NT2/D1 (cell line): ENCODE results near the gene ROCK1.

ENCODE experiments used
- DNase-seq: peaks from one replicate; pipeline ENCODE4 v3.0.0-alpha.2; 2011; ENCODE audit warnings: low read depth, low spot score
- H3K27me3 ChIP-seq: 2 replicates; pipeline ENCODE4 v1.6.0; 2011; ENCODE audit warnings: mild to moderate bottlenecking; ENCODE audit not compliant: insufficient read length, insufficient read depth
- H3K36me3 ChIP-seq: 2 replicates; pipeline ENCODE4 v1.6.1; 2011; ENCODE audit warnings: mild to moderate bottlenecking, low read length, mixed read lengths; ENCODE audit not compliant: insufficient read depth, insufficient read length
- H3K4me1 ChIP-seq: 2 replicates; pipeline ENCODE4 v1.5.1; 2011; ENCODE audit not compliant: insufficient read depth, insufficient read length
- H3K4me3 ChIP-seq: 2 replicates; pipeline ENCODE4 v1.5.1; 2011; ENCODE audit warnings: low read depth; ENCODE audit not compliant: insufficient read length
- H3K9ac ChIP-seq: 2 replicates; pipeline ENCODE4 v1.6.0; 2011; ENCODE audit warnings: low read depth; ENCODE audit not compliant: insufficient read length
- H3K9me3 ChIP-seq: 2 replicates; pipeline ENCODE4 v1.5.1; 2011; ENCODE audit warnings: mild to moderate bottlenecking, low read length; ENCODE audit not compliant: insufficient read depth
- SUZ12 ChIP-seq: IDR thresholded peaks from 2 replicates; pipeline ENCODE4 v1.6.1; 2011; ENCODE audit not compliant: insufficient read length, insufficient read depth; ENCODE audit errors: extremely low read depth
- YY1 ChIP-seq: IDR thresholded peaks from 2 replicates; pipeline ENCODE4 v1.6.1; 2011; ENCODE audit not compliant: insufficient read length, insufficient read depth
- ZNF274 ChIP-seq: IDR thresholded peaks from 2 replicates; pipeline ENCODE4 v1.6.1; 2011; ENCODE audit warnings: mild to moderate bottlenecking, low read depth, low read length

The ROCK1 gene

DNA sequence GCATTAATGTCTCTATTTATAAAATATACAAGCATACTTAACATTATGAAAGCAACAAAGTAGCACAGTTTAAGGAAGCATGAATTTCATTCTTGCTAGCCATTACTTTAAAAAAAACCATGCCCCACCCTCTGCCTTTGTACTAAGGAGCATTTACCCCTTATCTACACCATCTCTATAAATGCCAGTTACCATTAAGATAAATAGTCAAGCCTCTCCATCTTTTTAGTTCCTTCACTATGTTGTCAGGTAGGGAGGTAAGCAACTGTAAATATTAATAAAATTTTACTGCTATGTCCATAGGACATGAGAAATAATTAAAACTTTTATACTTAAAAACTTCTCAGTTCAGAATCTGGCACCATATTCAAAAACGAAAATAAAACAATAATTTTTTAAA is 42.1 kb downstream of the ROCK1 start:
- Histone ChIP-seq H3K36me3 (no peaks in the 10 kb centered on the region), H3K27me3 (no peaks in the 10 kb centered on the region), H3K9ac (no peak overlapping the region), H3K9me3 (no peaks in the 10 kb centered on the region), H3K4me3 (no peak overlapping the region), H3K4me1 (no peaks in the 10 kb centered on the region)
- no peak for DNase-seq
- TF ChIP-seq SUZ12: no peak
- TF ChIP-seq YY1: no peak
- TF ChIP-seq ZNF274: no peak

DNA sequence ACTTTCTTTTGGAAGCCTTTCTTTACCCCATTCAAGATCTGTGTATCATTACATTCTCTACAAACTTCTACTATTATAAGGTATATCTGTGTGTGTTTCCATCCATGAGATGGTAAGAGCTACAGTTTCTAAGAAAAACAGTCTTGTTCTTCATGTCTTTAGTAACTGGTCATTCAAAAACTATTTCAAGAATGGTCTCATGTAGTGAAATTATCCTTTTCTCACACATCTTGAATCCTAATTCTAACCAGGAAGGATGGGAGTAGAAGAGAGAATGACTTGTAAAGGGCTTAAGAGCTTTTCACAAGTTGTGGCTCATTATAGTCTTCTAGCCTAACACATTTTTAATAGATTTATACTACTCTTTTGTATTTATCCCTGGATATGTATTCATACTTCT is 47.3 kb downstream of the ROCK1 start:
- Histone ChIP-seq H3K4me1 (no peaks in the 10 kb centered on the region), H3K9ac (no peak overlapping the region), H3K27me3 (no peaks in the 10 kb centered on the region), H3K4me3 (no peak overlapping the region), H3K9me3 (no peaks in the 10 kb centered on the region), H3K36me3 (no peaks in the 10 kb centered on the region)
- TF ChIP-seq YY1 (no peak), ZNF274 (no peak), SUZ12 (no peak)
- no peak for DNase-seq

DNA sequence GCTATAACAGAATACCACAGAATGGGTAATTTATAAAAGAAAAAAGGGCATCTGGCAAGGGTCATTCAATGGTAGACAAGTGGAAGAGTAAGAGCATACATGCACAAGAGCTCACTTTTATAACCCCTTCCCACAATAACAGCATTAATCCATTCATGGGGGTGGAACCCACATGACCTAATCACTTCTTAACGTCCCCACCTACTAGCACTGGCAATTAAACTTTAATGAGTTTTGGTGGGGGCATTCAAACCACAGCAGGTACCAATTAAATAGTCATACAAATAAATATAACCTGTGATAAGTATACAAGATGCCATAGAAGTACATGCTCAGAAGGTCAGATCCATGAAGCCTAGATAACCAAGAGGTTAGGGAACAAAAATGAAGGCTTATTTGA is 48.6 kb downstream of the ROCK1 start:
- H3K36me3 ChIP-seq: no peaks in the 10 kb centered on the region
- no peak overlapping the region for H3K4me3 ChIP-seq
- no peak for DNase-seq
- no peaks in the 10 kb centered on the region for H3K27me3 ChIP-seq
- no peaks in the 10 kb centered on the region for H3K9me3 ChIP-seq
- TF ChIP-seq SUZ12 (no peak), YY1 (no peak), ZNF274 (no peak)
- H3K9ac ChIP-seq: no peak overlapping the region
- no peaks in the 10 kb centered on the region for H3K4me1 ChIP-seq

DNA sequence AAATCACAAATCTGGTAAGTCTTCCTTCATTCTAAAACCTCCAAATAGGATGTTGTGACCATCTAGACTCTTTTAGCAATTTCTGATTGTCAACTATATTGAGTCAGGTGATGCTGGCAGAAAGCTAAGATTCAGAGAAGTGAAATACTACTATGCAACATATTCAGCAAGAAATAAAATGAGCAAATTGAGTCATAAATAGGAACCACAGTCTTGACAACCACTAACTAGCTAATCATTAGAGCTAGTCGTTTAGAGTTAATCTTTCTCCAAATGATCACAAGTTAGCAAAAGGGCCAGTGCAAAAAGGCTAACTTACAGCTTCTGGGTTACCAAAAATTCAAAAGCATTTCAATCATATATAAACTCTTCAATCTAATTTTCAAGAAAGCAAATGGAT is 54.5 kb downstream of the ROCK1 start:
- TF ChIP-seq ZNF274 (no peak), YY1 (no peak), SUZ12 (no peak)
- DNase-seq: no peak
- no peaks in the 10 kb centered on the region for H3K4me1 ChIP-seq
- no peaks in the 10 kb centered on the region for H3K36me3 ChIP-seq
- no peaks in the 10 kb centered on the region for H3K27me3 ChIP-seq
- H3K4me3 ChIP-seq: no peak overlapping the region
- H3K9ac ChIP-seq: no peak overlapping the region
- H3K9me3 ChIP-seq: no peaks in the 10 kb centered on the region

DNA sequence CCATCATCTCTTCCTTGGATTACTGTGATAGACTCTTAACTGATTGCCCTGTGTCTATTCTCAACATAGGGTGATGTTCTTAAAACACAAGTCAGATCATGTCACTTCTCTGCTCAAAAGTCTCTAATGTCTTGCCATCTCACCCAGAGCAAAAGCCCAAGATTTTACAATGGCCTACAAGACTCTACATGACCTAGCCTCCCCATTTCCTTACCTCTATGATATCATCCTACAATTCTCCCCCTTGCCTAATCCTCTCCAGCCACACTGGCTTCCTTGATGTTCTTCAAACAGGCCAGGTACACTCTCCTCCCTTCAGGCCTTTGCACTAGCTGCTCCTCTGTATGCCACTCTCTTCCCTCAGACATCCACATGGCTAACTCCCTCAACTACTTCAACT is 55.1 kb downstream of the ROCK1 start:
- no peaks in the 10 kb centered on the region for H3K27me3 ChIP-seq
- no peaks in the 10 kb centered on the region for H3K36me3 ChIP-seq
- TF ChIP-seq SUZ12 (no peak), ZNF274 (no peak), YY1 (no peak)
- H3K4me1 ChIP-seq: no peaks in the 10 kb centered on the region
- no peak overlapping the region for H3K9ac ChIP-seq
- DNase-seq: no peak
- H3K9me3 ChIP-seq: no peaks in the 10 kb centered on the region
- no peak overlapping the region for H3K4me3 ChIP-seq

DNA sequence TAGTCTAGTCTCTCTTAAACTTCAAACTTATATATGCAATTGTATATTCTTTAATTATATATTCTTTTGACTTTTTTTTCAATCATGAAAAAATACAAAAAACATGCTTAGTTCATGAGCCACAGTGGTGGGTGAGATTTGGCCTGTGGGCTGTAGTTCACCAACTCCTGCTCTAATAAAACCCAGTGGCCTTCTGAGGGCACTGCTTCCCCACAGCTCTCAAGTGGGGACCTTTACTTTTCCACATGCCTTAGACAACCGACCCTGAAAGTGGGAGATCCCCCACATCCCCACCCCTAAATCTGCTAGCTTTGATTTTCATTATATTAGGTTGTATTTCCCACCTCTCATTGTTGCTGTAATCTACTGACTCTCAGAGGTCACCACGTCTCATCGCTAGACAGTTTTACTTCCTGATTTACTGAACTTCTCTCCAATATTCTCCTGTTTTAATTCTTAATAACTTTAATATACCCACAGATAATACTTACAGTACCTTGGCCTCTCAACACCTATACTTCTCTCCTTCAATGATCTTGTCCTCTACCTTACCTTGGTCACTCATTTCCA is 57.3 kb downstream of the ROCK1 start:
- no peaks in the 10 kb centered on the region for H3K36me3 ChIP-seq
- no peak overlapping the region for H3K9ac ChIP-seq
- DNase-seq: no peak
- H3K4me3 ChIP-seq: no peak overlapping the region
- TF ChIP-seq SUZ12 (no peak), YY1 (no peak), ZNF274 (no peak)
- no peaks in the 10 kb centered on the region for H3K9me3 ChIP-seq
- H3K27me3 ChIP-seq: no peaks in the 10 kb centered on the region
- no peaks in the 10 kb centered on the region for H3K4me1 ChIP-seq

DNA sequence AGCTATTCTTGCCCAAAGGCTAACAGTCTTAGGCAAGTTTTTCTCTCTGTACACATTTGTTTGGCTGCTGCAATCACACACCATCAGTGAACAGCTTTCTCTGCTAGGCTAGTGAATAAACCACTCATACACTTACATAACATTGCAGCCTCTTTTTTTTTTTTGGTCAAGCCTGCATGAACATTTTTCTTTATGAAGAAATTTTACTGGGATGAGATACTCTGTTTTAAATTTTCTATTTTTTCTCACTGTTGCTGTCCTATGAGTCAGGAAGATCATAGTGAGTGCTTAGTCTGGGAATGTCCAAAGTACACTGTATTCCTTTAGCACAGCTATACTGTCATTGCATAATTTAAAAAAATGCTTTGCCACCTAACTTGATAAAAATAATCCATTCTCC is 58.5 kb downstream of the ROCK1 start:
- Histone ChIP-seq H3K9me3 (no peaks in the 10 kb centered on the region), H3K4me3 (no peak overlapping the region), H3K9ac (no peak overlapping the region), H3K36me3 (peaks cover 1% of the 10 kb centered on the region), H3K27me3 (no peaks in the 10 kb centered on the region), H3K4me1 (no peaks in the 10 kb centered on the region)
- no peak for TF ChIP-seq SUZ12
- TF ChIP-seq YY1: no peak
- TF ChIP-seq ZNF274: no peak
- DNase-seq: no peak

DNA sequence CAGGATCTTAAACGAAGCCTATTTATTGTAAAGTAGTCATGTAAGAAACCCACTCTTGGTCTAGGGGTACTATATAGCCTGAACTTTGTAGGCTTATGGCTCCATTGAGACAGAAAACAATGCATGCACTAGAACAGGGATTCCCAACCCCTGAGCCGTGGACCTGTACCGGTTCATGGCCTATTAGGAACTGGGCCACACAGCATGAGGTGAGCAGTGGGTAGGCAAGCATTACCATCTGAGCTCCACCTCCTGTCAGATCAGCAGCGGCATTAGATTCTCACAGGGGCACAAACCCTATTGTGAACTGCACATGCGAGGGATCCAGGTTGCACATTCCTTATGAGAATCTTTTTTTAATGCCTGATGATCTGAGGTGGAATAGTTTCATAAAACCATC is 59.2 kb downstream of the ROCK1 start:
- Histone ChIP-seq H3K9ac (no peak overlapping the region), H3K9me3 (no peaks in the 10 kb centered on the region), H3K27me3 (no peaks in the 10 kb centered on the region), H3K4me1 (no peaks in the 10 kb centered on the region), H3K4me3 (no peak overlapping the region), H3K36me3 (peaks cover 5% of the 10 kb centered on the region)
- DNase-seq: no peak
- no peak for TF ChIP-seq ZNF274
- no peak for TF ChIP-seq YY1
- TF ChIP-seq SUZ12: no peak
